ENCODE results near the gene TIGD6.

TIGD6 gene

DNA sequence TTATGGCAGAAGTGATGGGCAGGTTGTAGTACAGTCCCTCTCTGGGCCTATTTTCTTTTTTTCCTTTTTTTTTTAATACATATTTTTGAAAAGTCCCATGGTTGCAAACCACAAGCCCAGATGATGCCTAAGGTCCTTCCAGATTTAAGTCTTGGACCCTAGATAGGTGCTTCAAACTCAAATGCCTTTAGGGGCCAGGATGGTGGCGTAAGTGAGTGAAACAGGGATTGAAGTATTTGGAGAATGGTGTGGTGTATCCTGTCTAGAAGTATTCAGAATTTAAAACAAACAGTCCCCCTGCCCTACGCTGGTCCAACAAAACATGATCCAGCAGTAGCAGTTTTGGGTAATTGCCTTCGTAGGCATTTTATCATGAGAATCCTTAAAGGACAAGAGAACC lies 2.2 kb downstream of the TIGD6 start:
- no peak for TF ChIP-seq EZH2phosphoT487 (IDR thresholded peaks at IDR 0.05; ENCODE audit: borderline replicate concordance)
- TF ChIP-seq, protein P1, sequence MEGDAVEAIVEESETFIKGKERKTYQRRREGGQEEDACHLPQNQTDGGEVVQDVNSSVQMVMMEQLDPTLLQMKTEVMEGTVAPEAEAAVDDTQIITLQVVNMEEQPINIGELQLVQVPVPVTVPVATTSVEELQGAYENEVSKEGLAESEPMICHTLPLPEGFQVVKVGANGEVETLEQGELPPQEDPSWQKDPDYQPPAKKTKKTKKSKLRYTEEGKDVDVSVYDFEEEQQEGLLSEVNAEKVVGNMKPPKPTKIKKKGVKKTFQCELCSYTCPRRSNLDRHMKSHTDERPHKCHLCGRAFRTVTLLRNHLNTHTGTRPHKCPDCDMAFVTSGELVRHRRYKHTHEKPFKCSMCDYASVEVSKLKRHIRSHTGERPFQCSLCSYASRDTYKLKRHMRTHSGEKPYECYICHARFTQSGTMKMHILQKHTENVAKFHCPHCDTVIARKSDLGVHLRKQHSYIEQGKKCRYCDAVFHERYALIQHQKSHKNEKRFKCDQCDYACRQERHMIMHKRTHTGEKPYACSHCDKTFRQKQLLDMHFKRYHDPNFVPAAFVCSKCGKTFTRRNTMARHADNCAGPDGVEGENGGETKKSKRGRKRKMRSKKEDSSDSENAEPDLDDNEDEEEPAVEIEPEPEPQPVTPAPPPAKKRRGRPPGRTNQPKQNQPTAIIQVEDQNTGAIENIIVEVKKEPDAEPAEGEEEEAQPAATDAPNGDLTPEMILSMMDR (conservative IDR thresholded peaks at IDR 0.05; ENCODE audit: low read length): no peak
- no peaks in the 10 kb centered on the region for H3K27me3 ChIP-seq (ENCODE audit: insufficient read depth, low read length, poor library complexity, severe bottlenecking)

DNA sequence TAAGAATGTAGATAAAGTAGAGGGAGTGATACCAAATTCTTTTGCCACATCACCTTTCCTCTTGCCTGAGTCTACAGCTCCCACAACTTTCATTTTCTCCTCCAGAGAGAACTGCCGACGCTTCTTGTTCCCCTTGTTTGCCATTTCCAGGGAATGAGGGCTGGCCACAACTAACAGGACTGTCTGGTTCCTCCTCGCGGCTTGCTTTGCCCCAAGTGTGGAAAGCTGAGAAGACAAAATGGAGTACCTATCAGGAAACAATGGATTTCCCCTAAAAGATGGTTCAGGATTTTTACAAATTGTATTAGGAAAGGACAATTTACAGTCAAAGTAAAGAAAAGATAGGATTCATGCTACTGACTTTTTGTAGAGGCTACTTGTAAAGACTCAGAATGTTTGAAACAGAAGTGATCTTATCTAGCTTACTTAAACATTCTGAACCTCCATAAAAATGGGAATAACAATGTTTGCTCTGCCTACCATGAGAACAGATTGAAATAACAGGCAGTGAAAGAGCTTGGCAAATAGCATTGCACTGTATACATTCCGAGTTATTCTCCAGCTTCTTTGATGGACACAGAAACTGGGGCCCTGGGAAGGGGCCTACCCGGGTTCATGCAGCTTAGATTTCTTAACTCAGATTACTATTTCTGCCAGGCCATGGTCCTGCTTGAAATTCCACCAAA lies 4.1 kb downstream of the TIGD6 start:
- no peak overlapping the region for H3K4me3 ChIP-seq (ENCODE audit: low read length, poor library complexity, severe bottlenecking)
- no peaks in the 10 kb centered on the region for H3K9me3 ChIP-seq (ENCODE audit: insufficient read depth, low read depth, low read length)
- no peaks in the 10 kb centered on the region for H3F3A ChIP-seq (ENCODE audit: low read depth)
- H3K79me2 ChIP-seq (ENCODE audit: insufficient read depth, low read length): peaks cover 16% of the 10 kb centered on the region
- H3K4me1 ChIP-seq (ENCODE audit: insufficient read depth, low read length, poor library complexity, severe bottlenecking): peaks cover 10% of the 10 kb centered on the region
- no peaks in the 10 kb centered on the region for H3K9me2 ChIP-seq (replicated peaks; ENCODE audit: low read depth, low read length)
- H3K36me3 ChIP-seq (ENCODE audit: insufficient read depth, low read length): no peaks in the 10 kb centered on the region
- no peak overlapping the region for H3K4me2 ChIP-seq (ENCODE audit: low read depth, low read length, poor library complexity, severe bottlenecking)
- no peaks in the 10 kb centered on the region for H3K27me3 ChIP-seq (ENCODE audit: insufficient read depth, low read length, poor library complexity, severe bottlenecking)
- H2AFZ ChIP-seq (ENCODE audit: low read length): no peak overlapping the region
- no peak overlapping the region for H3K9ac ChIP-seq (ENCODE audit: low read depth, low read length, poor library complexity, severe bottlenecking)
- TF ChIP-seq, protein P1 (conservative IDR thresholded peaks at IDR 0.05; ENCODE audit: low read length): no peak
- TF ChIP-seq EZH2phosphoT487 (IDR thresholded peaks at IDR 0.05; ENCODE audit: borderline replicate concordance): no peak
- peaks cover 7% of the 10 kb centered on the region for H4K20me1 ChIP-seq (ENCODE audit: insufficient read depth, low read length, poor library complexity, severe bottlenecking)

More for the DNA sequence above, 2.2 kb downstream of the TIGD6 start:
- Histone ChIP-seq H3F3A (ENCODE audit: low read depth) (no peaks in the 10 kb centered on the region), H3K79me2 (ENCODE audit: insufficient read depth, low read length) (peaks cover 34% of the 10 kb centered on the region), H3K4me2 (ENCODE audit: low read depth, low read length, poor library complexity, severe bottlenecking) (no peak overlapping the region), H3K36me3 (ENCODE audit: insufficient read depth, low read length) (no peaks in the 10 kb centered on the region), H2AFZ (ENCODE audit: low read length) (no peak overlapping the region), H3K9me3 (ENCODE audit: insufficient read depth, low read depth, low read length) (no peaks in the 10 kb centered on the region), H3K4me3 (ENCODE audit: low read length, poor library complexity, severe bottlenecking) (no peak overlapping the region), H4K20me1 (ENCODE audit: insufficient read depth, low read length, poor library complexity, severe bottlenecking) (peaks cover 23% of the 10 kb centered on the region), H3K4me1 (ENCODE audit: insufficient read depth, low read length, poor library complexity, severe bottlenecking) (peaks cover 25% of the 10 kb centered on the region), H3K9ac (ENCODE audit: low read depth, low read length, poor library complexity, severe bottlenecking) (no peak overlapping the region), H3K9me2 (replicated peaks; ENCODE audit: low read depth, low read length) (no peaks in the 10 kb centered on the region)

DNA sequence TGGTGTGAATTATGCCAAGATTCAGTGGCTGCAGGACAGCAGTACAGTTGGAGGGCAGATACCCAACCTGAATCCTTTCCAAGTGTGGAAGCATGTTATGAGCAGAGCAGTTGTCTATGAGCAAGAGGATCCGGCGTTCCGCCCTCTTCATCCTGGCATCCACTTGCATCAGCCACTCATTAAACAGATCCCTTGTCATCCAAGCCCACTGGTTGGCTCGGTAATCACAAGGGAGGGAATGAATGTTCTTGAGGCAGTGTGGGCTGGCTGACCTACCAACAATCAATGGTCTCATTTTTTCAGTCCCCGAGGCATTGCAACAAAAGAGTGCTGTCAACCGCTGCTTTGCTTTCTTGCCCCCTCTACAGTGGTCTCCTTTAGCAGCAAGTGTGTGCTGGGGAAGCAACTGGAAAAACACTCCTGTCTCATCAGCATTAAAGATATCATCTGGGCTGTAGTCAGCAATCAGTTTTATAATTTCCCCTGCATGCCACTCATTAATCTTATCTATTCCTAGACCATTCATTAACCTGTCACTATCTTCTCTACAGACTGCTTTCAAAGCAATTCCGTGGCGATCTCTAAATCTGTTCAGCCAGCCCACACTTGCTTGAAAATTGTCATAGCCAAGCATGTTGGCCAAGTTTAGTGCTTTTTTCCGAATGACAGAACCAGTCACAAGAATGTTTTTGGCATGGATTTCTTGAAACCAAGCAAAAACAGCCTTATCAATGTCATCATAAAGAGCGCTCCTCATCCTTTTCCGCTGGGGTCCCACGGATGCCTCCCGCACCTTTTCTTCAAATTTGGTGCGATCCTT lies 4.9 kb downstream of the TIGD6 start:
- Histone ChIP-seq H3K9me2 (replicated peaks; ENCODE audit: low read depth, low read length) (no peaks in the 10 kb centered on the region), H3K4me3 (ENCODE audit: low read length, poor library complexity, severe bottlenecking) (no peak overlapping the region), H3K4me1 (ENCODE audit: insufficient read depth, low read length, poor library complexity, severe bottlenecking) (peaks cover 10% of the 10 kb centered on the region), H3K9me3 (ENCODE audit: insufficient read depth, low read depth, low read length) (no peaks in the 10 kb centered on the region), H3K9ac (ENCODE audit: low read depth, low read length, poor library complexity, severe bottlenecking) (no peak overlapping the region), H3K4me2 (ENCODE audit: low read depth, low read length, poor library complexity, severe bottlenecking) (no peak overlapping the region), H2AFZ (ENCODE audit: low read length) (no peak overlapping the region), H3K79me2 (ENCODE audit: insufficient read depth, low read length) (peaks cover 8% of the 10 kb centered on the region; the same call in 1 of the 2 replicates), H3K36me3 (ENCODE audit: insufficient read depth, low read length) (no peaks in the 10 kb centered on the region), H3F3A (ENCODE audit: low read depth) (no peaks in the 10 kb centered on the region), H3K27me3 (ENCODE audit: insufficient read depth, low read length, poor library complexity, severe bottlenecking) (no peaks in the 10 kb centered on the region), H4K20me1 (ENCODE audit: insufficient read depth, low read length, poor library complexity, severe bottlenecking) (no peaks in the 10 kb centered on the region)
- TF ChIP-seq, protein P1 (conservative IDR thresholded peaks at IDR 0.05; ENCODE audit: low read length): no peak
- TF ChIP-seq EZH2phosphoT487 (IDR thresholded peaks at IDR 0.05; ENCODE audit: borderline replicate concordance): no peak

All from Loucy (cell line).